ENCODE results near the gene ATIC. TPM values are rescaled to one million over a fixed set of nuclear protein-coding genes. Genes with fewer than 3 reads are reported as not detected.

Gene ATIC
- 36.6 and 41.0 TPM in 2 replicates for total RNA-seq (2014; rRNA removed; shearing (Covaris generic))

- peak within 1 kb of the TSS; percentile 69 for H3K4me3 ChIP-seq (ENCODE audit: insufficient read depth, low read depth, low read length)
- no peaks in the 10 kb centered on the region for H3K27me3 ChIP-seq (ENCODE audit: control insufficient read depth, insufficient read depth, low read length)
- DNase-seq: peak; percentile 95
- peaks cover 4% of the 10 kb centered on the region for H3K36me3 ChIP-seq (replicated peaks; ENCODE audit: control insufficient read depth, insufficient read depth, low read length)
These were observed at the start of gene ATIC for GRCh38 chr2:215311625-215312396. Gene ATIC (plus strand): TSS chr2:215312059. CDS start chr2:215312143, 84 bp downstream.

GRCh38 chr2:215262303-215262702 is 49.6 kb upstream of the ATIC start:
- H3K36me3 ChIP-seq (replicated peaks; ENCODE audit: control insufficient read depth, insufficient read depth, low read length): no peaks in the 10 kb centered on the region
- DNase-seq: no peak
- H3K4me3 ChIP-seq (ENCODE audit: insufficient read depth, low read depth, low read length): no peak overlapping the region
- no peaks in the 10 kb centered on the region for H3K27me3 ChIP-seq (ENCODE audit: control insufficient read depth, insufficient read depth, low read length)

GRCh38 chr2:215262741-215263362 is 49.0 kb upstream of the ATIC start:
- H3K36me3 ChIP-seq (replicated peaks; ENCODE audit: control insufficient read depth, insufficient read depth, low read length): no peaks in the 10 kb centered on the region
- H3K4me3 ChIP-seq (ENCODE audit: insufficient read depth, low read depth, low read length): no peak overlapping the region
- H3K27me3 ChIP-seq (ENCODE audit: control insufficient read depth, insufficient read depth, low read length): no peaks in the 10 kb centered on the region
- no peak for DNase-seq

GRCh38 chr2:215264374-215264773 is 47.5 kb upstream of the ATIC start:
- no peaks in the 10 kb centered on the region for H3K27me3 ChIP-seq (ENCODE audit: control insufficient read depth, insufficient read depth, low read length)
- no peaks in the 10 kb centered on the region for H3K36me3 ChIP-seq (replicated peaks; ENCODE audit: control insufficient read depth, insufficient read depth, low read length)

DNA sequence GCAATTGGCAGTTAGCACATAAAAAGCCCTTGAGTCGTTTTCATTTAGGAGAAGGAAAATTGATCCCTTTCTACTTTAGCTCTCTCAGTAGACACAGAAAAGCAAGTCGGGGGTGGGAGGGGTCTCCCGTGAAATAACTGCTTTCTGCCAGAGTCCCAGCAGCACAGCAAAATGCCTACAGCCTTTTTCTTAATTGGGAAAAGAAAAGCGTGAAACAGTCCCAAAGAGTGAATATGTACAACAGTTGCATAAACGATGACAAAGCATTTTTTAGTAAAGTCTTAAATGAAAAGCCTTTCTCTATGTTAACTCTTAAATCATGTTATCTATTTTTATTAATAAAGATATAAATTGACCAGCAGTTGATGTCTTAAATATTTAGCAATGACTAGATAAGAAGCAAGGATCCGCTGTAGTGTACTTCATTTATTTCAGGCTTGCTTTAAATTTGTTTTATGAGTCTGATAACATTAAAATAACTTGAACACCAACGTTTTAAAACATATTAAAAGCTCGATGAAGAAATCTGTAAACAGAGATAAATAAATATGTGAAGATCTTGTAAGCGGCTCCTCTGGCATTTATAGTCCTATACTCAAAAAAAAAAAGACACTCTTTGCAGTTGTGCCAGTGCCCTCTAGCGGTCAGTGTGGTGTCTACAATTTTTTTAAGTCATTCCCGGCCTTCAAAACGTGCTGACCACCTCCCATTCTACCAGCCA is 42.3 kb upstream of the ATIC start:
- DNase-seq: peak; percentile 55
- Histone ChIP-seq H3K4me3 (ENCODE audit: insufficient read depth, low read depth, low read length) (no peak overlapping the region), H3K27me3 (ENCODE audit: control insufficient read depth, insufficient read depth, low read length) (no peaks in the 10 kb centered on the region), H3K36me3 (replicated peaks; ENCODE audit: control insufficient read depth, insufficient read depth, low read length) (no peaks in the 10 kb centered on the region)

More at GRCh38 chr2:215264374-215264773, 47.5 kb upstream of the ATIC start:
- no peak for DNase-seq
- no peak overlapping the region for H3K4me3 ChIP-seq (ENCODE audit: insufficient read depth, low read depth, low read length)

DNA sequence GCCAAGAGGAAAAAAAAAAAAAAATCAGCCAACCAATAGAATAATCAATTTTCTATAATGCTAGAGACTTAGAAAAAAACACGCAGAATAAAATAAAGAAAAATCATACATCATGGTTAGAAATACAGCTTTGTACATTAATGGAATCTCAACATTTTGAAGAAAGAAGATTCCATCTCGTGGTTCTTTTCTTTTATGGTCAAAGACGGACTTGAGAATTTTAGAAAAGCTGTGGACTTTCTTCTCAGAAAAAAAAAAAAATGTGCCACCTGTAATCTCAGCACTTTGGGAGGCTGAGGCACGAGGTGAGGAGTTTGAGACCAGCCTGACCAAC is 41.8 kb upstream of the ATIC start:
- DNase-seq: no peak
- H3K4me3 ChIP-seq (ENCODE audit: insufficient read depth, low read depth, low read length): no peak overlapping the region
- no peaks in the 10 kb centered on the region for H3K27me3 ChIP-seq (ENCODE audit: control insufficient read depth, insufficient read depth, low read length)
- H3K36me3 ChIP-seq (replicated peaks; ENCODE audit: control insufficient read depth, insufficient read depth, low read length): no peaks in the 10 kb centered on the region

DNA sequence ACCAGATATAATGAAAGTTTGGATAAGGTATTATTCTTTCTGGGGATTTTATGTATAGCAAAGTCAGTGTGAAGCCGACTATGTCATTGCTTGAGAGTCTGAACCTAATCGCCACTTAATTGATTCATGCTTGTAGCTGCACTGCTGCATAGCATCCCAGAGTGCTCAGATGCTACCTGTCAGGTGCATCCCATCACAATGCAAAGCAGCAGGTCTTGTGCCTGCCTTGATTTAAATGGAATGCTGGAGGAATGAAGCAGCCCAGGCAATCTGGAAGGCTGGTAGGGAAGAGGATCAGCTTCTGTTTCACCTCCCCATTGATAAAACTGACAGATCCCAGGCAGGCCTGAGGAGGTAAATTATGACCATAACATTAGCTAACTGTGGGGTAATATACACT is 40.4 kb upstream of the ATIC start:
- Histone ChIP-seq H3K4me3 (ENCODE audit: insufficient read depth, low read depth, low read length) (no peak overlapping the region), H3K36me3 (replicated peaks; ENCODE audit: control insufficient read depth, insufficient read depth, low read length) (no peaks in the 10 kb centered on the region), H3K27me3 (ENCODE audit: control insufficient read depth, insufficient read depth, low read length) (no peaks in the 10 kb centered on the region)
- DNase-seq: peak; percentile 48

DNA sequence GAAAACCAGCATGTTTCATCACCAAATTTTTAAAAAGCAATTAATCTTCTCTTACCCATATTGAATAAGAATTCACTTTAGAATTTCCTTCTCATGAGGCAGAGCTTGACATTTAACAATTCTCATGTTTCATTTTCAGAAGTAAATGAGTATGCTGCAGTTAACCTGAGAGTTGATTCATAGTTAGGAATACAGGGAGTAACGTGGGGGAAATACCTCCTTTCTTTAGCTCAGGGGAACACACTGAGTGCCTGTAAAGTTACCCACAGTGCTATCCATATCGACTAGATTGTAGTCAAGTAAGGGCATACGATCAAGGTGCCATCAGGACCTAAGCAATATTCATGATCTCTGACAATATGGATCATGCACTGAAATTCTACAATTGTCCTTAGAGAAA is 38.9 kb upstream of the ATIC start:
- Histone ChIP-seq H3K36me3 (replicated peaks; ENCODE audit: control insufficient read depth, insufficient read depth, low read length) (no peaks in the 10 kb centered on the region), H3K4me3 (ENCODE audit: insufficient read depth, low read depth, low read length) (no peak overlapping the region), H3K27me3 (ENCODE audit: control insufficient read depth, insufficient read depth, low read length) (no peaks in the 10 kb centered on the region)

GRCh38 chr2:215274829-215275228 is 37.0 kb upstream of the ATIC start:
- Histone ChIP-seq H3K27me3 (ENCODE audit: control insufficient read depth, insufficient read depth, low read length) (no peaks in the 10 kb centered on the region), H3K4me3 (ENCODE audit: insufficient read depth, low read depth, low read length) (no peak overlapping the region), H3K36me3 (replicated peaks; ENCODE audit: control insufficient read depth, insufficient read depth, low read length) (no peaks in the 10 kb centered on the region)
- DNase-seq: no peak

More for the DNA sequence above, 38.9 kb upstream of the ATIC start:
- DNase-seq: no peak

GRCh38 chr2:215275824-215276223 is 36.0 kb upstream of the ATIC start:
- no peak for DNase-seq
- H3K36me3 ChIP-seq (replicated peaks; ENCODE audit: control insufficient read depth, insufficient read depth, low read length): no peaks in the 10 kb centered on the region
- H3K27me3 ChIP-seq (ENCODE audit: control insufficient read depth, insufficient read depth, low read length): no peaks in the 10 kb centered on the region
- H3K4me3 ChIP-seq (ENCODE audit: insufficient read depth, low read depth, low read length): no peak overlapping the region

DNA sequence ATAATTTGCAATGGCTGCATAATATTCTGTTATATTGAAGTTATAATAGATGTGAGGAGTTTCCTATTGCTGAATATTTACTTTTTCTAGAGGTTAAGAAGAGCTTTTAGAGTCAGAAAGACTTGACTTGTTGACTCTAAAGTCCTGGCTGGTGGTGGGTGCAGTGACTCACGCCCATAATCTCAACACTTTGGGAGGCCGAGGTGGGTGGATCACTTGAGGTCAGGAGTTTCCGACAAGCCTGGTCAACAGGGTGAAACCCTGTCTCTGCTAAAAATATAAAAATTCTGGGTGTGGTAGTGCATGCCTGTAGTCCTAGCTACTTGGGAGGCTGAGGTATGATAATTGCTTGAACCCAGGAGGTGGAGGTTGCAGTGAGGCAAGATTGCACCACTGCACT is 33.9 kb upstream of the ATIC start:
- no peak overlapping the region for H3K4me3 ChIP-seq (ENCODE audit: insufficient read depth, low read depth, low read length)
- no peak for DNase-seq
- no peaks in the 10 kb centered on the region for H3K36me3 ChIP-seq (replicated peaks; ENCODE audit: control insufficient read depth, insufficient read depth, low read length)
- H3K27me3 ChIP-seq (ENCODE audit: control insufficient read depth, insufficient read depth, low read length): no peaks in the 10 kb centered on the region

GRCh38 chr2:215280326-215280725 is 31.5 kb upstream of the ATIC start:
- no peak for DNase-seq
- Histone ChIP-seq H3K4me3 (ENCODE audit: insufficient read depth, low read depth, low read length) (no peak overlapping the region), H3K27me3 (ENCODE audit: control insufficient read depth, insufficient read depth, low read length) (no peaks in the 10 kb centered on the region), H3K36me3 (replicated peaks; ENCODE audit: control insufficient read depth, insufficient read depth, low read length) (no peaks in the 10 kb centered on the region)

GRCh38 chr2:215283221-215283620 is 28.6 kb upstream of the ATIC start:
- no peak overlapping the region for H3K4me3 ChIP-seq (ENCODE audit: insufficient read depth, low read depth, low read length)
- no peaks in the 10 kb centered on the region for H3K27me3 ChIP-seq (ENCODE audit: control insufficient read depth, insufficient read depth, low read length)
- DNase-seq: no peak
- no peaks in the 10 kb centered on the region for H3K36me3 ChIP-seq (replicated peaks; ENCODE audit: control insufficient read depth, insufficient read depth, low read length)

DNA sequence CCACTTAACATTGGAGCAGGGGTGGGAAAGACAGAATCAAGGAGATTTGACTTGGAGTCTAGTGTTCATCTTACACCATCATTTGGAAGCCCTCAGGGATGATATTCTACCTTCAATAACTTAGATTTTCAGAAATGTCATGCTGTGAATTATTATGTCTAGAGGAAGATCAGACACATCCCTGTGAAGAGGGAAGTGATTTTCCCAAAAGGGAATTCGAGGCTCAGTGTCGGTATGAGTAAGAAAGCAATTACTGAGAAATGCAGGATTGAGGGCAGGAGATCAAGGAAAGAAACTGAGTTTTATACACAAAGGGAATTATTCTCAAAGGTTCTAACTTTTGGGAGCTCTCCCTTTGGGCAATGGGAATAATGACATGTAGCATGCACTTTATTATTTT is 25.6 kb upstream of the ATIC start:
- no peak overlapping the region for H3K4me3 ChIP-seq (ENCODE audit: insufficient read depth, low read depth, low read length)
- no peaks in the 10 kb centered on the region for H3K36me3 ChIP-seq (replicated peaks; ENCODE audit: control insufficient read depth, insufficient read depth, low read length)
- no peaks in the 10 kb centered on the region for H3K27me3 ChIP-seq (ENCODE audit: control insufficient read depth, insufficient read depth, low read length)
- no peak for DNase-seq

Measured in H7 (cell line).